NCI-H2227 treated with DMSO at 0.1 percent for 48 hours (cell line): ENCODE results near the gene FAM193B.

Experiments
- DNase-seq: peaks from one replicate; lab custom pipeline; 2025; lab: John Stamatoyannopoulos, UW

FAM193B gene

GRCh38 chr5:177554474-177555111, at the start of gene FAM193B:
Gene FAM193B, minus strand, starts transcription at chr5:177554563. Its CDS starts 105 bp downstream, at chr5:177554458.
- peak; percentile 76 for DNase-seq

GRCh38 chr5:177604116-177604521, 49.8 kb upstream of the FAM193B start:
- no peak for DNase-seq

- DNase-seq: no peak
Measured at GRCh38 chr5:177603631-177604030, 49.3 kb upstream of the FAM193B start.

GRCh38 chr5:177602458-177602830, 48.1 kb upstream of the FAM193B start:
- DNase-seq: no peak

GRCh38 chr5:177601577-177602457, 47.5 kb upstream of the FAM193B start:
- no peak for DNase-seq

GRCh38 chr5:177601126-177601525, 46.8 kb upstream of the FAM193B start:
- no peak for DNase-seq

- DNase-seq: no peak
Measured at GRCh38 chr5:177600508-177601018, 46.2 kb upstream of the FAM193B start.

GRCh38 chr5:177599731-177600507, 45.6 kb upstream of the FAM193B start, which contains the start of gene B4GALT7:
Gene B4GALT7, plus strand, starts transcription at chr5:177600132. Its CDS starts 79 bp downstream, at chr5:177600211.
- peak; percentile 70 for DNase-seq

GRCh38 chr5:177598477-177598876, 44.1 kb upstream of the FAM193B start:
- DNase-seq: no peak

GRCh38 chr5:177596775-177597238, 42.4 kb upstream of the FAM193B start:
- DNase-seq: no peak

GRCh38 chr5:177595991-177596774, 41.8 kb upstream of the FAM193B start:
- no peak for DNase-seq

- DNase-seq: no peak
Measured at GRCh38 chr5:177595026-177595585, 40.7 kb upstream of the FAM193B start.

GRCh38 chr5:177594071-177594470, 39.7 kb upstream of the FAM193B start:
- no peak for DNase-seq

- no peak for DNase-seq
Measured at GRCh38 chr5:177593511-177593910, 39.1 kb upstream of the FAM193B start.

- DNase-seq: no peak
Measured at GRCh38 chr5:177592905-177593304, 38.5 kb upstream of the FAM193B start.

- DNase-seq: peak; percentile 72
Measured at GRCh38 chr5:177592010-177592834, 37.9 kb upstream of the FAM193B start, which contains the start of gene TMED9. Gene TMED9, plus strand, starts transcription at chr5:177592203. Its CDS starts 12 bp downstream, at chr5:177592215.

- DNase-seq: no peak
Measured at GRCh38 chr5:177591690-177592009, 37.3 kb upstream of the FAM193B start.

- DNase-seq: no peak
Measured at GRCh38 chr5:177590406-177590805, 36.0 kb upstream of the FAM193B start.

GRCh38 chr5:177588413-177588909, 34.1 kb upstream of the FAM193B start:
- DNase-seq: peak; percentile 5

- DNase-seq: no peak
Measured at GRCh38 chr5:177578316-177578715, 24.0 kb upstream of the FAM193B start.
